ENCODE results near the gene CPNE5. TPM values are rescaled to one million over a fixed set of nuclear protein-coding genes. Genes with fewer than 3 reads are reported as not detected.
A peak's percentile ranks its signal among the peaks of the same experiment; 100 is the strongest.

CPNE5 gene
- total and polyA plus RNA-seq, 9 of the 15 experiments (the other 6 are each of a cell fraction or from before 2014, with no cell fraction given), result 0.14 to 1.0 (median 0.46) TPM; not detected in 2

- Histone ChIP-seq H3K79me2 (ENCODE audit: control insufficient read depth, insufficient read depth, low read length) (no peaks in the 10 kb centered on the region), H3K27ac (ENCODE audit: extremely low read depth, low read depth, low read length) (no peak overlapping the region), H4K20me1 (replicated peaks; ENCODE audit: control insufficient read depth, insufficient read depth, low read length) (0 out of 2 replicates have a peak, but pooled peaks cover 5% of the 10 kb centered on the region), H3K9me1 (ENCODE audit: control insufficient read depth, insufficient read depth, low read length) (no peaks in the 10 kb centered on the region), H3K4me2 (ENCODE audit: insufficient read depth, low read length) (no peak overlapping the region), H2AFZ (ENCODE audit: low read depth, low read length) (no peak overlapping the region), H3K4me3 (no peak overlapping the region), H3K4me1 (replicated peaks in 1 of 2; ENCODE audit: control insufficient read depth in 2 of 2, insufficient read depth in 2 of 2, low read length in 2 of 2) (peaks cover 0 to 9% of the 10 kb centered on the region in 2 experiments; a peak in 1 of 5 replicates), H3K9ac (ENCODE audit: insufficient read depth in 1 of 2, low read depth in 2 of 2, low read length in 2 of 2) (no peak overlapping the region), H3K36me3 (ENCODE audit: control insufficient read depth, insufficient read depth, low read length) (no peaks in the 10 kb centered on the region), H3K9me3 (replicated peaks; ENCODE audit: control insufficient read depth, insufficient read depth, low read depth, low read length) (no peaks in the 10 kb centered on the region), H3K27me3 (ENCODE audit: control insufficient read depth in 2 of 2, insufficient read depth in 2 of 2, low read length in 2 of 2) (peaks cover 22 to 57% of the 10 kb centered on the region in 2 experiments)
- BruUV-seq (replicated peaks), result no TSS peak
- DNase-seq (ENCODE audit: extremely low read depth in 1 of 4, low spot score in 3 of 4) (peak; percentile 80 to 82 (median 80)), FAIRE-seq (peak; percentile 86), ATAC-seq (peak; percentile 86)
- ChIA-PET POLR2A (interaction anchor here (0.6 to 1.2 kb wide), 7 partner anchors 8 to 501 kb away, joined by 3 to 5 read pairs (median 3); partner anchors contain the start of gene RAB44), CTCF (ENCODE audit: low intra/inter-chr PET ratio) (interaction anchor here (0.6 to 2.8 kb wide), 5 partner anchors 101 to 1427 kb away, joined by 3 to 20 read pairs (median 4); partner anchors contain the start of gene DEF6)
- in situ Hi-C loops (cut with MboI) (loop anchor here (10.0 kb wide), 1 partner anchor 110 kb away; no protein-coding TSS in a partner anchor), intact Hi-C loops (cut with micrococcal nuclease) (loop anchor here (1.0 to 2.0 kb wide), 2 partner anchors 101 to 110 kb away; no protein-coding TSS in a partner anchor)
- 7% methylated on average over 13 of the region's 13 CpGs for WGBS (ENCODE audit: insufficient coverage, low coverage, missing lambda C conversion rate)
- TF ChIP-seq HNRNPLL (IDR thresholded peaks at IDR 0.05; ENCODE audit: low read depth, low read length, poor library complexity, severe bottlenecking) (peak; percentile 20), ZNF431 (CRISPR knock-in tag; IDR thresholded peaks at IDR 0.05) (no peak), CTCF (IDR thresholded peaks at IDR 0.05 in 2 of 3, conservative IDR thresholded peaks at IDR 0.05 in 1 of 3; ENCODE audit: insufficient read depth in 2 of 3, low read depth in 1 of 3, low read length in 3 of 3) (peak; percentile 83 to 90 (median 86)), ZBTB11 (CRISPR knock-in tag; IDR thresholded peaks at IDR 0.05) (no peak), RCOR1 (IDR thresholded peaks at IDR 0.05; ENCODE audit: borderline replicate concordance in 1 of 2, low read depth in 2 of 2, low read length in 2 of 2) (0 out of 4 replicates have a peak, but pooled peaks of 1 of the 2 experiments have one; percentile 24), JUND (IDR thresholded peaks at IDR 0.05; ENCODE audit: borderline replicate concordance, low read depth, low read length) (0 out of 2 replicates have a peak, but pooled peaks have one; percentile 18), JUND (tag; IDR thresholded peaks at IDR 0.05; ENCODE audit: borderline replicate concordance, low read depth, low read length) (no peak; the same call in 2 of the 3 replicates), ID3 (CRISPR knock-in tag; IDR thresholded peaks at IDR 0.05) (no peak), ID3 (tag; IDR thresholded peaks at IDR 0.05) (0 out of 2 replicates have a peak, but pooled peaks have one; percentile 46), HMGXB4 (CRISPR knock-in tag; IDR thresholded peaks at IDR 0.05) (no peak)
These were observed 114.5 kb downstream of the CPNE5 start for GRCh38 chr6:36724514-36725390.
